ENCODE measurements around the gene PYM1. TPM values are rescaled to one million over a fixed set of nuclear protein-coding genes. Genes with fewer than 3 reads are reported as not detected.

PYM1 gene
- total RNA-seq, 4 donors from 2014 or later: 24.2 to 29.5 (median 26.7) TPM

GRCh38 chr12:55937981-55938380 lies 10.3 kb upstream of the PYM1 start:
- TF ChIP-seq POLR2A (IDR thresholded peaks at IDR 0.05; ENCODE audit: low read depth): no peak
- TF ChIP-seq EP300 (IDR thresholded peaks at IDR 0.05): no peak
- no peak for TF ChIP-seq POLR2AphosphoS5 (IDR thresholded peaks at IDR 0.05)
- no peak for TF ChIP-seq CTCF (IDR thresholded peaks at IDR 0.05)
- no peaks in the 10 kb centered on the region for H3K9me3 ChIP-seq
- peaks cover 0 to 25% (median 1%) of the 10 kb centered on the region in 4 donors for H3K36me3 ChIP-seq
- no peak overlapping the region for H3K27ac ChIP-seq (replicated peaks in 1 of 4)
- H3K4me1 ChIP-seq: peaks cover 12 to 42% (median 28%) of the 10 kb centered on the region in 4 donors
- 85% methylated on average over 2 of the region's 2 CpGs for WGBS
- no peak for DNase-seq (ENCODE audit: extremely low spot score)
- no peaks in the 10 kb centered on the region for H3K27me3 ChIP-seq
- intact Hi-C loops (cut with DNase I): no loop called here
- H3K4me3 ChIP-seq: no peak overlapping the region

GRCh38 chr12:55935738-55936151 lies 8.1 kb upstream of the PYM1 start:
- H3K4me1 ChIP-seq: peaks cover 25 to 59% (median 45%) of the 10 kb centered on the region in 4 donors
- no peak for DNase-seq (ENCODE audit: extremely low spot score)
- intact Hi-C loops (cut with DNase I): no loop called here
- TF ChIP-seq CTCF (IDR thresholded peaks at IDR 0.05): peak in 1 of 3 experiments; percentile 4
- no peak for TF ChIP-seq EP300 (IDR thresholded peaks at IDR 0.05)
- peak overlapping the region; percentile 50 to 68 (median 58) for H3K27ac ChIP-seq (replicated peaks in 1 of 4)
- 53% methylated on average over 23 of the region's 26 CpGs for WGBS
- peak overlapping the region; percentile 36 to 48 (median 40) for H3K4me3 ChIP-seq
- H3K36me3 ChIP-seq: peaks cover 0 to 6% (median 0%) of the 10 kb centered on the region in 4 donors
- H3K27me3 ChIP-seq: no peaks in the 10 kb centered on the region
- no peaks in the 10 kb centered on the region for H3K9me3 ChIP-seq

- no peaks in the 10 kb centered on the region for H3K27me3 ChIP-seq
- TF ChIP-seq POLR2A (IDR thresholded peaks at IDR 0.05; ENCODE audit: low read depth) (no peak), POLR2AphosphoS5 (IDR thresholded peaks at IDR 0.05) (no peak), CTCF (IDR thresholded peaks at IDR 0.05) (no peak), EP300 (IDR thresholded peaks at IDR 0.05) (no peak)
- intact Hi-C loops (cut with DNase I): loop anchor here (5.0 kb wide), 1 partner anchor 33 kb away; the partner anchor contains the start of genes CDK2 and PMEL
- no peak overlapping the region for H3K4me3 ChIP-seq
- H3K9me3 ChIP-seq: no peaks in the 10 kb centered on the region
- DNase-seq (ENCODE audit: extremely low spot score): no peak
- WGBS: 80% methylated on average over 1 of the region's 1 CpG
- peaks cover 22 to 59% (median 45%) of the 10 kb centered on the region in 4 donors for H3K4me1 ChIP-seq
- H3K27ac ChIP-seq (replicated peaks in 1 of 4): no peak overlapping the region
- peaks cover 0 to 6% (median 0%) of the 10 kb centered on the region in 4 donors for H3K36me3 ChIP-seq
Measured at GRCh38 chr12:55934773-55935172, 7.1 kb upstream of the PYM1 start.

GRCh38 chr12:55933799-55934742 lies 6.4 kb upstream of the PYM1 start:
- Histone ChIP-seq H3K4me1 (peaks cover 23 to 64% (median 48%) of the 10 kb centered on the region in 4 donors), H3K27me3 (no peaks in the 10 kb centered on the region), H3K9me3 (no peaks in the 10 kb centered on the region), H3K36me3 (peaks cover 0 to 6% (median 0%) of the 10 kb centered on the region in 4 donors), H3K27ac (replicated peaks in 1 of 4) (no peak overlapping the region), H3K4me3 (no peak overlapping the region)
- intact Hi-C loops (cut with DNase I): loop anchor here (5.0 kb wide), 1 partner anchor 33 kb away; the partner anchor contains the start of genes CDK2 and PMEL
- 100% methylated on average over 1 of the region's 1 CpG for WGBS
- no peak for DNase-seq (ENCODE audit: extremely low spot score)
- no peak for TF ChIP-seq CTCF (IDR thresholded peaks at IDR 0.05)
- no peak for TF ChIP-seq POLR2A (IDR thresholded peaks at IDR 0.05; ENCODE audit: low read depth)
- no peak for TF ChIP-seq POLR2AphosphoS5 (IDR thresholded peaks at IDR 0.05)
- TF ChIP-seq EP300 (IDR thresholded peaks at IDR 0.05): no peak
